HL-60 (cell line): ENCODE data around the gene XPR1.

Experiments
- GABPA ChIP-seq: IDR thresholded peaks from 2 replicates; pipeline ENCODE4 v1.6.1; 2012; ENCODE audit warnings: low read depth
- POLR2AphosphoS5 ChIP-seq: IDR thresholded peaks from 2 replicates; pipeline ENCODE4 v1.6.1; 2012; ENCODE audit warnings: low read depth
- TF ChIP-seq, protein P1 (sequence below): IDR thresholded peaks from one replicate; pipeline ENCODE4 v1.5.1; 2011; ENCODE audit warnings: low read length, control low read depth, inconsistent platforms; ENCODE audit not compliant: insufficient read depth
- TF ChIP-seq, protein P2 (sequence below): IDR thresholded peaks from 2 replicates; pipeline ENCODE4 v1.6.1; 2012; ENCODE audit warnings: low read depth; ENCODE audit not compliant: insufficient replicate concordance

DNA sequence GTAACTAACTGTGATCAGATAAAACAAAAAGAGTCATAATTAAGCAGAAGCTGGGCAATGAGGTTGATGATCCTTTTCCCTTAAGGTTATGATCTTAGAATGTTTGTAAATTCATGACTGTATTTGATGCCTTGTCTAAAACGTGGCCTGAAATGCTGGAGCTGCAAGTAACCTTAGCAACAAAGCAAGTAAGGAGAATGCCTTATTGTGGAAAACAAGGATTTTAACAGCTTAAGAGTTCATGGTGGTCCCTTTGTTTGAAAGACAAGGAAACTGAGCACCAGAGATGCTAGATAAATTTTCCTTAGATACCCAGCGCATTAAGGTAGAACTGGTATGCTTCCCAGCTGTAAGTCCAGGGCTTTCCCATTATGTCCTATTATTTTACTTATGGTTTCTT is 25.7 kb upstream of the XPR1 start:
- TF ChIP-seq, protein P1, sequence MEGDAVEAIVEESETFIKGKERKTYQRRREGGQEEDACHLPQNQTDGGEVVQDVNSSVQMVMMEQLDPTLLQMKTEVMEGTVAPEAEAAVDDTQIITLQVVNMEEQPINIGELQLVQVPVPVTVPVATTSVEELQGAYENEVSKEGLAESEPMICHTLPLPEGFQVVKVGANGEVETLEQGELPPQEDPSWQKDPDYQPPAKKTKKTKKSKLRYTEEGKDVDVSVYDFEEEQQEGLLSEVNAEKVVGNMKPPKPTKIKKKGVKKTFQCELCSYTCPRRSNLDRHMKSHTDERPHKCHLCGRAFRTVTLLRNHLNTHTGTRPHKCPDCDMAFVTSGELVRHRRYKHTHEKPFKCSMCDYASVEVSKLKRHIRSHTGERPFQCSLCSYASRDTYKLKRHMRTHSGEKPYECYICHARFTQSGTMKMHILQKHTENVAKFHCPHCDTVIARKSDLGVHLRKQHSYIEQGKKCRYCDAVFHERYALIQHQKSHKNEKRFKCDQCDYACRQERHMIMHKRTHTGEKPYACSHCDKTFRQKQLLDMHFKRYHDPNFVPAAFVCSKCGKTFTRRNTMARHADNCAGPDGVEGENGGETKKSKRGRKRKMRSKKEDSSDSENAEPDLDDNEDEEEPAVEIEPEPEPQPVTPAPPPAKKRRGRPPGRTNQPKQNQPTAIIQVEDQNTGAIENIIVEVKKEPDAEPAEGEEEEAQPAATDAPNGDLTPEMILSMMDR, result no peak
- TF ChIP-seq POLR2AphosphoS5, result no peak
- TF ChIP-seq GABPA, result no peak
- TF ChIP-seq, protein P2, sequence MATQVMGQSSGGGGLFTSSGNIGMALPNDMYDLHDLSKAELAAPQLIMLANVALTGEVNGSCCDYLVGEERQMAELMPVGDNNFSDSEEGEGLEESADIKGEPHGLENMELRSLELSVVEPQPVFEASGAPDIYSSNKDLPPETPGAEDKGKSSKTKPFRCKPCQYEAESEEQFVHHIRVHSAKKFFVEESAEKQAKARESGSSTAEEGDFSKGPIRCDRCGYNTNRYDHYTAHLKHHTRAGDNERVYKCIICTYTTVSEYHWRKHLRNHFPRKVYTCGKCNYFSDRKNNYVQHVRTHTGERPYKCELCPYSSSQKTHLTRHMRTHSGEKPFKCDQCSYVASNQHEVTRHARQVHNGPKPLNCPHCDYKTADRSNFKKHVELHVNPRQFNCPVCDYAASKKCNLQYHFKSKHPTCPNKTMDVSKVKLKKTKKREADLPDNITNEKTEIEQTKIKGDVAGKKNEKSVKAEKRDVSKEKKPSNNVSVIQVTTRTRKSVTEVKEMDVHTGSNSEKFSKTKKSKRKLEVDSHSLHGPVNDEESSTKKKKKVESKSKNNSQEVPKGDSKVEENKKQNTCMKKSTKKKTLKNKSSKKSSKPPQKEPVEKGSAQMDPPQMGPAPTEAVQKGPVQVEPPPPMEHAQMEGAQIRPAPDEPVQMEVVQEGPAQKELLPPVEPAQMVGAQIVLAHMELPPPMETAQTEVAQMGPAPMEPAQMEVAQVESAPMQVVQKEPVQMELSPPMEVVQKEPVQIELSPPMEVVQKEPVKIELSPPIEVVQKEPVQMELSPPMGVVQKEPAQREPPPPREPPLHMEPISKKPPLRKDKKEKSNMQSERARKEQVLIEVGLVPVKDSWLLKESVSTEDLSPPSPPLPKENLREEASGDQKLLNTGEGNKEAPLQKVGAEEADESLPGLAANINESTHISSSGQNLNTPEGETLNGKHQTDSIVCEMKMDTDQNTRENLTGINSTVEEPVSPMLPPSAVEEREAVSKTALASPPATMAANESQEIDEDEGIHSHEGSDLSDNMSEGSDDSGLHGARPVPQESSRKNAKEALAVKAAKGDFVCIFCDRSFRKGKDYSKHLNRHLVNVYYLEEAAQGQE, result no peak
